Activated T-cell treated with anti-CD3 and anti-CD28 coated beads, Interleukin-2, amount 50 U/mL, for 24 hours (primary cell): ENCODE data around the gene LHFPL2.
"Not testable (repeated sequence)": the region's sequence is repeated elsewhere in the genome, so short reads cannot be mapped to it uniquely, and the experiment has no call there.

Experiments used
- DNase-seq: peaks from one replicate; pipeline ENCODE4 v3.0.0-alpha.2; 2020
- H3K27ac Mint-ChIP-seq: 2 replicates; pipeline ENCODE4 v1.8.0; 2020; ENCODE audit warnings: mild to moderate bottlenecking, mixed read lengths
- H3K27me3 Mint-ChIP-seq: 2 replicates; pipeline ENCODE4 v1.8.0; 2020; ENCODE audit warnings: mixed read lengths
- H3K36me3 Mint-ChIP-seq: 2 replicates; pipeline ENCODE4 v1.8.0; 2020; ENCODE audit warnings: low read depth, mixed read lengths
- H3K4me1 Mint-ChIP-seq: 2 replicates; pipeline ENCODE4 v1.8.0; 2020; ENCODE audit warnings: low read depth, mixed read lengths
- H3K4me3 Mint-ChIP-seq: 2 replicates; pipeline ENCODE4 v1.8.0; 2020; ENCODE audit warnings: mild to moderate bottlenecking, moderate library complexity, mixed read lengths
- H3K9me3 Mint-ChIP-seq: 2 replicates; pipeline ENCODE4 v1.8.0; 2020; ENCODE audit warnings: mixed read lengths

The LHFPL2 gene, protein sequence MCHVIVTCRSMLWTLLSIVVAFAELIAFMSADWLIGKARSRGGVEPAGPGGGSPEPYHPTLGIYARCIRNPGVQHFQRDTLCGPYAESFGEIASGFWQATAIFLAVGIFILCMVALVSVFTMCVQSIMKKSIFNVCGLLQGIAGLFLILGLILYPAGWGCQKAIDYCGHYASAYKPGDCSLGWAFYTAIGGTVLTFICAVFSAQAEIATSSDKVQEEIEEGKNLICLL

DNA sequence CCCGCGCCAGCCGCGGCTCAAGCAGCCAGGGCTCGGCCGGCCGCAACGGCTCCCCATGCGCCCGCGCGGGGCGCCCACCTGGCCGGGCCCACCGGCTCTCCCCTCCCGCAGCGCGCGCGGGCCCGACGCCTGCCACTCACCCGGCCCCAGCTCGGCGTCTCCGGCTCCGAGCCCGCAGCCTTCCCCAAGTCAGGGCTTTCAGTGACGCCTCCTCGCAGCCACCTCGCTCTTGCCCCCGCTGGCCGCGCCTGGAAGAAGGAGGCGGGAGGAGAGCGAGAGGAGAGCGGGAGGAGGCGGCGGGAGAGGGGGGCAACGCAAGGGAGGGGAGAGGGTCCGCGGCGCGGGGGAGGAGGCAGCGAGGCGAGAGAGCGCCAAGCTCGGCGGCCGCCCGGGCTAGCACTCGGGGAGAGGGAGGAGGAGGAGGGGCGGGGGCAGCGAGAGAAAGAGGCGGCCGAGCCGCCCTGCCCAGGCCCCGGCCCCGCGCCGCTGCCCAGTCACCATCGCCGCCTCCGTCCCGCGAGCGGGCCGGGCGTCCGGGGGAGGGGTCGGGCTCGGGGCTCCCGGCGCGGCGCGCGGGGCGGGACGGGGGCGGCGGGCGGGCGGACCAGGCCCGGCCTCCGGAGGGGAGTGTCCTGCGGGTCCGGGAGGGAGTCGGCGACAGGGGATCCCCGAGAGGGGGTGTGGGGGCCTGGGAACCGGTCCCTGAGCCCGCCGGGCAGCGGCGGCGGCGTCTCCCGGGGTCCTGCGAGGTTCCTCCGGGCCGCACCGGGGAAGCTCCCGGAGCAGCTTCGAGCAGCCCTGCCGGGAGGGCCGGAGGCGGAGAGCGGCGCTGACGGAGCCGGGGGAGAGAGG, at the start of gene LHFPL2:
TSS of gene LHFPL2 (minus strand) at position 414 of the 852 bp plus-strand sequence. CDS start 138,559 bp downstream, outside the sequence.
- Mint-ChIP-seq H3K9me3 (no peaks in the 10 kb centered on the region), H3K36me3 (no peaks in the 10 kb centered on the region), H3K27me3 (peaks cover 65% of the 10 kb centered on the region), H3K4me3 (peak within 1 kb of the TSS; percentile 70), H3K27ac (no peak within 1 kb of the TSS), H3K4me1 (peaks cover 13% of the 10 kb centered on the region)
- peak; percentile 57 for DNase-seq

DNA sequence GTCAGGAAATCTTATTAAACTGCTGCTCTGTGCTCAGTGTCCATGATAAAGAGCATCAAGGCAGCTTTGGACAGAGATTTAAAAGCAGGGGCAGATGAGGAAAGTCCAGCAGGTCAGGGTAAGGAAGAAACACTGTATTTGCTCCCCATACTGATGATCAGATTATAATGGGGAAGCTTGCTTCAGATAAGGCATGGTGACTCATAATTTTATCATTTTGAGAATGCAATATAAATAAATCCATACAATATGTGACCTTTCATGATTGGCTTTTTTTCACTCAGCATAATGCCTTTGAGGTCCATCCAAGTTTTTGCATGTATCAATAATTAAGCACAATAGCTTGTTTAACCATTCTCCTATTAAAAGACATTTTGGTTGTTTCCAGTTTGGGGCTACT, 48.1 kb upstream of the LHFPL2 start:
- H3K27me3 Mint-ChIP-seq, result peaks cover 6% of the 10 kb centered on the region
- H3K4me3 Mint-ChIP-seq, result no peak overlapping the region
- no peaks in the 10 kb centered on the region for H3K36me3 Mint-ChIP-seq
- no peak overlapping the region for H3K27ac Mint-ChIP-seq
- no peaks in the 10 kb centered on the region for H3K4me1 Mint-ChIP-seq
- no peak for DNase-seq
- peaks cover 4% of the 10 kb centered on the region for H3K9me3 Mint-ChIP-seq

DNA sequence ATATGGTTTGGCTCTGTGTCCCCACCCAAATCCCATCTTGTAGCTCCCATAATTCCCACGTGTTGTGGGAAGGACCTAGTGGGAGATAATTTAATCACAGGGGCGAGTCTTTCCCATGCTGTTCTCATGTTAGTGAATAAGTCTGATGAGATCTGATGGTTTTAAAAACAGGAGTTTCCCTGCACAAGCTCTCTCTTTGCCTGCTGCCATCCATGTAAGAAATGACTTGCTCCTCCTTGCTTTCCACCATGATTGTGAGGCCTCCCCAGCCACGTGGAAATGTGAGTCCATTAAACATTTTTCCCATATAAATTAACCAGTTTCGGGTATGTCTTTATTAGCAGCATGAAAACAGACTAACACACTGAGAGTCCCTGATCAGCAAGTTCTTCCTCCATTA, 47.5 kb upstream of the LHFPL2 start:
- not testable (repeated sequence) for H3K9me3 Mint-ChIP-seq, H3K36me3 Mint-ChIP-seq, H3K4me1 Mint-ChIP-seq, H3K4me3 Mint-ChIP-seq, H3K27me3 Mint-ChIP-seq, DNase-seq, H3K27ac Mint-ChIP-seq

DNA sequence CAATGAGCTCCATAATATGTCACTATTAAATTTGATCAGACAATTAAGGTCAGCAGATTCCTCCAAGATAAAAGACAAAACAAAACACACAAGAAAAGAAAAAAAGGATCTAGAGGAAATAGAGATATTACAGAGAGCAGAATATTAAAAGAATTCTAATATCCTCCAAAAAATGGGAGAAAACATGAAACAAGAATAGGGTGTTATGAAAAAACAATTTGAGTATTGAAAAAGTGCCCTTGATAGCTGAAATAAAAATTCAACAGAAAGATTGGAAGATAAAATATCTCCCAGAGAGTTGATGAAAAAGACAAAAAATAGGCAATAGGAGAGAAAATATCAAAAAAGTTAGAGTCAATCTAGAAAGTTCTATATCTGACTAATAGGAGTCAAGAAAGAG, 44.8 kb upstream of the LHFPL2 start:
- Mint-ChIP-seq H3K9me3 (peaks cover 4% of the 10 kb centered on the region), H3K27ac (no peak overlapping the region), H3K36me3 (no peaks in the 10 kb centered on the region), H3K4me1 (no peaks in the 10 kb centered on the region), H3K27me3 (peaks cover 7% of the 10 kb centered on the region), H3K4me3 (no peak overlapping the region)
- DNase-seq, result no peak

DNA sequence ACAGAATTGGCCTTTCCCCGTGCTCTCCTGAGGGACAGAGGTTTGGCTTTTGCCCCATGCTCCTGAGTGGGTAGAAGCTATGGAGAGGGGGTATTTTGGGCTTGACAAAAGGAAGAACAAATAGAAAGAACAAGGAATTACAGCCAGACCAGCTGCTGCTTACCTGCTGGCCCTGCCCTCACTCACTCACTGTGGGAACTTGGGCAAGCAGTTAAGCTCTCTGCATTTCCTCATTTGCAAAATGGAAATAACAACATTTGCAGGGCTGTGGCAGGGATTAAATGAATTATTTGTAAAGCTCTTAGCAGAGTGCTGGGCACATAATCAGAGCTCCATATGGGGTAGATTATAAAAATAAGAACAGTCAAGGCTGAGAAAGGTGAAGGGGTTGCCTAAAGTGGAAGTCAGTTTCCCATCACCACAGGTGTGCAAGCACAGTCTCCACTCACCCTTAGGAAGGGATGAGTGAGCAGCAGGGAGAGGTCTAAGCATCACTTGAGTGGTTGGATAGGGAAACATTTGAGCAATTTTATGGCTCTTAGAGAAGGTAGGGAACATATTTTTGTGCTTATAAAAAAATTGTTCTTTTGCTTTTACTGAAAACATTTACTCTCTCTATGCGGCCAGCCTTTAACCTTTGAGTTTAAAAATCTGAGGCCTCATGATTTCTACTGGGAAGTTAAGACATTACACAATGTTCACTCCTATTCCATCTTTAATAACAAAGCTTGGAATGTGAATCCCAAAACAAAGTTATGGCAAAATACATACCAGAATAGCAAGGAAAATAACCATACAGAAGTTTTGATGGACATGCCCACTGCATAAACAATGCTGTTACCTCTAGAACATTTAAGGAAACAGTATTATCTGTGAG, 42.8 kb upstream of the LHFPL2 start:
- Mint-ChIP-seq H3K27ac (no peak overlapping the region), H3K36me3 (no peaks in the 10 kb centered on the region), H3K4me1 (no peaks in the 10 kb centered on the region), H3K4me3 (no peak overlapping the region), H3K27me3 (peaks cover 13% of the 10 kb centered on the region), H3K9me3 (peaks cover 8% of the 10 kb centered on the region)
- DNase-seq, result no peak

DNA sequence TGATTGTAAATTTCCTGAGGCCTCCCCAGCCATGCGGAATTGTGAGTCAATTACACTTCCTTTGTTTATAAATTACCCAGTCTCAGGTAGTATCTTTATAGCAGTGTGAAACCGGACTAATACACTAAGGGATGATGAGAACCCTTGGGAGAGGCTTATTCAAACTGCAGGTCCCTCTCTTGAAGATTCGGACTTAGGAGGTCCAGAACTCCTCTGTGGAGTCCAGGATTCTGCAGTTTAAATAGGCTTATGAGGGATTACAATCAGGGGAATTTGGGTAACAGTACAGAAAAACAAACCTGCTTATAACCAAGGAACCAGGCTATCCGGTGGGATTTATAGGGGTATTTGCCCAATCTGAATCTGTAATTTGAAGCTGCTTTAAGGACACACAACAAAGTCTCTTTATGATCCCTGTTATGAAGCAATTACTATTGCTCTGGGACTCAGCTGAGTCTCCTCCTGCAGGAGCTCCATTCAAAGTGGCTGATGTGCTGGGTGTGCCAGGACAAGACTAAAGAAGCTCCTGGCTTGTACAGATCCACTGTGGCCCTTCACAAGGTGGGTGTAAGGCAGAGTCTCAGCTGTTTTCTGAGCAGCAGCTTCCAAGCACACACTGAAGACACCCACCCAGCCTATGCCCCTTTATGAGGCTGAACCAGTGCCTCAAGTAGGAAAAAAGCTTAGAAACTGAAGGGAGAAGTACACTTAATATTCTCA, 41.8 kb upstream of the LHFPL2 start:
- H3K27me3 Mint-ChIP-seq, result peaks cover 17% of the 10 kb centered on the region
- peaks cover 8% of the 10 kb centered on the region for H3K9me3 Mint-ChIP-seq
- H3K4me1 Mint-ChIP-seq, result no peaks in the 10 kb centered on the region
- H3K27ac Mint-ChIP-seq, result no peak overlapping the region
- no peak overlapping the region for H3K4me3 Mint-ChIP-seq
- no peaks in the 10 kb centered on the region for H3K36me3 Mint-ChIP-seq
- DNase-seq, result no peak

DNA sequence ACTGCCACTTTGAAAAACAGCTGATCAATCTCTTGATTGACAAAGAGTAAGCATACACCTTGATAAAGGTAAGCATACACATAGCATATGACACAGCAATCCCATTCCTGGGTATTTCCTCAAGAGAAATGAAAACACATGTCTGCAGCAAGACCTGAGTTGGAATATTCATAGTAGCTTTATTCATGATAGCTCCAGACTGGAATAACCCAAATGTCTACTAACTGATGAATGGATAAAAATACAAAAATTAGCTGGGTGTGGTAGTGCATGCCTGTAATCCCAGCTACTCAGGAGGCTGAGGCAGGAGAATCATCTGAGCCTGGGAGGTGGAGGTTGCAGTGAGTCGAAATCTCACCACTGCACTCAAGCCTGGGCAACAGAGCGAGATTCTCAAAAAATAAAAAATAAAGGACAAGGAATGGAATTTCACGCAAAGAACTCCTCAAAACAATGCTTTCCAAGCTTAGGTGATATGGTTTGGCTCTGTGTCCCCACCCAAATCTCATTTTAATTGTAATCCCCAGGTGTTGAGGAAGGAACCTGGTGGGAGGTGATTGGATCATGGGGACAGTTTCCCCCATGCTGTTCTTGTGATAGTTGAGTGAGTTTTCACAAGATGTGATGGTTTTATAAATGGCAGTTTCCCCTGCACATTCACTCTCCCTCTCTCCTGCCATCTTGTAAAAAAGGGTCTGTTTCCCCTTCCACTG, 41.1 kb upstream of the LHFPL2 start:
- Mint-ChIP-seq H3K27me3 (peaks cover 17% of the 10 kb centered on the region), H3K27ac (no peak overlapping the region), H3K4me3 (no peak overlapping the region), H3K9me3 (peaks cover 8% of the 10 kb centered on the region), H3K36me3 (no peaks in the 10 kb centered on the region), H3K4me1 (no peaks in the 10 kb centered on the region)
- no peak for DNase-seq

DNA sequence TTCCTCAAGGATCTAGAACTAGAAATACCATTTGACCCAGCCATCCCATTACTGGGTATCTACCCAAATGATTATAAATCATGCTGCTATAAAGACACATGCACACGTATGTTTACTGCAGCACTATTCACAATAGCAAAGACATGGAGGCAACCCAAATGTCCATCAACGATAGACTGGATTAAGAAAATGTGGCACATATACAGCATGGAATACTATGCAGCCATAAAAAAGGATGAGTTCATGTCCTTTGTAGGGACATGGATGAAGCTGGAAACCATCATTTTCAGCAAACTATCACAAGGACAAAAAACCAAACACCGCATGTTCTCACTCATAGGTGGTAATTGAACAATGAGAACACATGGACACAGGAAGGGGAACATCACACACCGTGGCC, 38.9 kb upstream of the LHFPL2 start:
- not testable (repeated sequence) for H3K4me3 Mint-ChIP-seq, H3K27ac Mint-ChIP-seq, H3K36me3 Mint-ChIP-seq, DNase-seq, H3K9me3 Mint-ChIP-seq, H3K4me1 Mint-ChIP-seq
- peaks cover 24% of the 10 kb centered on the region for H3K27me3 Mint-ChIP-seq

DNA sequence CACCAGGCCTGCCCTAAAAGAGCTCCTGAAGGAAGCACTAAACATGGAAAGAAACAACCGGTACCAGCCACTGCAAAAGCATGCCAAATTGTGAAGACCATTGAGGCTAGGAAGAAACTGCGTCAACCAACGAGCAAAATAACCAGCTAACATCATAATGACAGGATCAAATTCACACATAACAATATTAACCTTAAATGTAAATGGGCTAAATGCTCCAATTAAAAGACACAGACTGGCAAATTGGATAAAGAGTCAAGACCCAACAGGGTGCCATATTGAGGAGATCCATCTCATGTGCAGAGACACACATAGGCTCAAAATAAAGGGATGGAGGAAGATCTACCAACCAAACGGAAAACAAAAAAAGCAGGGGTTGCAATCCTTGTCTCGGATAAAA, 35.3 kb upstream of the LHFPL2 start:
- not testable (repeated sequence) for H3K4me1 Mint-ChIP-seq, H3K36me3 Mint-ChIP-seq, DNase-seq, H3K4me3 Mint-ChIP-seq, H3K27ac Mint-ChIP-seq, H3K9me3 Mint-ChIP-seq
- peaks cover 23% of the 10 kb centered on the region for H3K27me3 Mint-ChIP-seq

DNA sequence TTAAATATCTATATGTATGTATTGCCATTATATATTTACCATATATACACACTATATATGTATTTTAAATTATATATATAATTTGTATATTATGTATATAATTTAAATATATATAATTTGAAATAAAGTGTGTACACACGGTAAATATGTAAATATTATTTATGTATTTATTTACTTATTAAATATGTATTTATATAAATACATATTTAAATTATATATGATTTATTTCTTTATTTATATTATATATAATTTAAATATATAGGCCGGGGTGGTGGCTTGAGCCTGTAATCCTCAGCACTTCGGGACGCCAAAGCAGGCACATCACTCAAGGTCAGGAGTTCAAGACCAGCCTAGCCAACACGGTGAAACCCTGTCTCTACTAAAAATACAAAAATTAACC, 31.3 kb upstream of the LHFPL2 start:
- H3K27ac Mint-ChIP-seq, result no peak overlapping the region
- no peak overlapping the region for H3K4me3 Mint-ChIP-seq
- DNase-seq, result no peak
- H3K27me3 Mint-ChIP-seq, result peaks cover 26% of the 10 kb centered on the region
- peaks cover 2% of the 10 kb centered on the region for H3K4me1 Mint-ChIP-seq
- H3K9me3 Mint-ChIP-seq, result no peaks in the 10 kb centered on the region
- no peaks in the 10 kb centered on the region for H3K36me3 Mint-ChIP-seq

DNA sequence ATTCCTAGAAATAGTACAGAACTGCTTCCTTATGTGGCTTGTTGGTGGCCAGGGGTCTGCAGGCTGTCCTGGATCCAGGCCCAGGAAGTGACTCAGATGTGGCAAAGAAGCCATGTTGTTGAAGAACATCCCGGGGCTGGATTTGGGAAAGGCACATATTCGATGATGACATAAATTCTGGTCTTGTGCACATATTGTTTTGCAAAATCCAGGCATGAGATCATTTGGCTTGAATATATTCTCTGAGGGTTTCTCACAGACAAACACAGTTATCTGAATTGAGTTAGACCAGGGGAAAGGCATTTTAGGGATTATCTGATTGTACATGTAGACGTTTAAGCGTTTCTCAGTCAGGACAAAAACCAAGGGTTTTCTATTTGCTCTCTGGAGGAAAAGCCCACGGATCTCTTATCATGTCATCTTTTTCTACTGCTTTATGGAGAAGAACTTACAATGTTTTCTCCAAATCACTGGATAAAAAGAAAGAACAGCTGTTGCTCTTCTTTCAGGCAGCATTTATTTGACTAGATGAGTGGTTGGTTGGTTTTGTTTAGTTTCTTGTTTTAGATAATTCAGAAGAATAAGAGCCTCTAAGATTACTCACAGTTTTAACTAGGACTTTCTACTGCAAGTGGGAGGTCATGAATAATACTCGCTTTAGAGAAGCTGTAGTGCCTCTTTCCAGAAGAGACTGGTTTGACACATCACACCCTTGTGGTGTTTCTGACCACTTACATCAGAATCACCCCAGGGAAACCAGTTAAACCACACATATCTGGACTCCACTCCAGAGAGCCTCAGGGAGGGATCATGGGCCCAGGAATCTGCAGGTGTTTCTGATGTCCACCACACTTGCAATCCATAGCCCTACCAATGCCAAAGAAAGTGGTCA, 29.5 kb upstream of the LHFPL2 start:
- H3K4me1 Mint-ChIP-seq, result peaks cover 2% of the 10 kb centered on the region
- no peaks in the 10 kb centered on the region for H3K36me3 Mint-ChIP-seq
- DNase-seq, result no peak

DNA sequence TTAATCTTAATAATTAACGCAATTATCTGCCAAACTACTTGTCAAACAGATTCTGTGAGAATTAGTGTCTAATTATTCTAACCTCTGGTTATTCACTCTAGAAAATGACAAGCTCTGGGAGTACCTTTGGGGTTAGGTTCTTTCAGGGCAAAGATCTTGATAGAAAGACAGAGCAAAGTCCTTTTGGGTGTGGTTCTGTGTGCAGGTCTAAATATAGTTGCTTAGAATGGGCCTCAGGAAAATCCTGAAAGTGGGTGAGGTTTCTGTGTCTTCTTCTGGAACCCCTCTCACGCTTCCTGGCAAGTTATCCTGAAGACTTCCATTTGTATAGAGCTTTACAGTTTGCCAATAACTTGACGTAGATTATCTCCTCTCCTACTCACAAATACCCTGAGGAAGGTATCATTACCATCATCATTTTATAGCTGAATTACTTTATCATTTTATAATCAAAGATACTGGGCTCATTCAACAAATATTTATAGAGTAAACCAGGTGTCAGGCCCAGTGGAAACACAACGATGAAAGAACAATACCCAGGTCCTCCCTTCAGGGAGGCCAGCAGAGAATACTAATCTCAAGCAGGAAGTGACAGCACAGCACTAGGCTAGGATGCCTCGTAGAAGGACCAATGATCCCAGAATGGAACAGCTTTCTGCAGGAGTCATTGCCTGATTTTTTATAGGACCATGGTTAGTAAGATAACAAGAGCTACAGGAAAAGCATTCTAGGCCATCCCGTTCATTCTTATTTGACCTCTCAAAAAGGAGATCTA, 27.6 kb upstream of the LHFPL2 start:
- no peak for DNase-seq
- Mint-ChIP-seq H3K9me3 (no peaks in the 10 kb centered on the region), H3K4me3 (no peak overlapping the region), H3K27me3 (peaks cover 28% of the 10 kb centered on the region), H3K4me1 (peaks cover 2% of the 10 kb centered on the region), H3K36me3 (no peaks in the 10 kb centered on the region), H3K27ac (no peak overlapping the region)

More for the DNA sequence above, 29.5 kb upstream of the LHFPL2 start:
- Mint-ChIP-seq H3K27ac (no peak overlapping the region), H3K4me3 (no peak overlapping the region), H3K27me3 (peaks cover 29% of the 10 kb centered on the region), H3K9me3 (no peaks in the 10 kb centered on the region)
